HepG2 (cell line): ENCODE results near the gene YAP1. TPM values are rescaled to one million over a fixed set of nuclear protein-coding genes. Genes with fewer than 3 reads are reported as not detected.

Source experiments
- ATF3 ChIP-seq: sonication (generic); formaldehyde crosslinking; IDR thresholded peaks from 2 replicates; pipeline ENCODE4 v1.4.0; 2020; ENCODE audit warnings: missing genetic modification reagents
- EEA1 ChIP-seq: sonication (generic); formaldehyde crosslinking; IDR thresholded peaks from 2 replicates; pipeline ENCODE4 v1.5.1; 2020; ENCODE audit warnings: mild to moderate bottlenecking, missing genetic modification reagents, borderline replicate concordance
- GATAD2A ChIP-seq: IDR thresholded peaks from 2 replicates; pipeline ENCODE4 v1.6.1; 2016
- HMG20B ChIP-seq: conservative IDR thresholded peaks from 2 replicates; pipeline ENCODE4 v1.6.1; 2016; ENCODE audit warnings: missing genetic modification reagents, missing compliant biosample characterization
- MZF1 ChIP-seq: sonication (generic); formaldehyde crosslinking; IDR thresholded peaks from 2 replicates; pipeline ENCODE4 v1.8.1; 2023; ENCODE audit warnings: mild to moderate bottlenecking, missing genetic modification reagents, borderline replicate concordance
- RXRB ChIP-seq: IDR thresholded peaks from 2 replicates; pipeline ENCODE4 v1.6.1; 2016; ENCODE audit warnings: borderline replicate concordance, missing genetic modification reagents, missing compliant biosample characterization
- SAP130 ChIP-seq: IDR thresholded peaks from 2 replicates; pipeline ENCODE4 v1.6.1; 2016; ENCODE audit warnings: low read depth
- SRY ChIP-seq: sonication (generic); formaldehyde crosslinking; IDR thresholded peaks from 2 replicates; pipeline ENCODE4 v1.8.0; 2022; ENCODE audit warnings: mild to moderate bottlenecking, missing genetic modification reagents
- TBX2 ChIP-seq: sonication (generic); formaldehyde crosslinking; IDR thresholded peaks from 2 replicates; pipeline ENCODE4 v1.5.0; 2020; ENCODE audit warnings: missing genetic modification reagents, mild to moderate bottlenecking, borderline replicate concordance
- TBX3 ChIP-seq: fragments of 450-650 bp; IDR thresholded peaks from 2 replicates; pipeline ENCODE4 v1.6.1; 2017; ENCODE audit warnings: antibody characterized with exemption, mild to moderate bottlenecking, inconsistent platforms, borderline replicate concordance
- TCF7 ChIP-seq: sonication (generic); IDR thresholded peaks from 2 replicates; pipeline ENCODE4 v1.6.1; 2016; ENCODE audit warnings: antibody characterized with exemption, low read depth
- TFE3 ChIP-seq: IDR thresholded peaks from 2 replicates; pipeline ENCODE4 v1.6.1; 2016
- polyA plus RNA-seq, 8 experiments: library from polyadenylated mRNA; depleted of rRNA in 3 of 8; stranded (reverse) in 7 of 8; unstranded in 1 of 8; fragments of >200 nt; fragmentation: Illumina TruSeq in 4 of 8; extraction: Trizol in 4 of 8; gene quantifications; 2 replicates each; pipeline versions ENCODE4 v1.2.1 to v1.2.3, GENCODE V29; 2011 to 2016; ENCODE audit warnings: low read depth in 4 of 8, missing spikeins in 1 of 8, mixed read lengths in 1 of 8; ENCODE audit not compliant: insufficient read depth in 1 of 8
- total RNA-seq, 5 experiments: library from RNA; depleted of rRNA; stranded (reverse); fragments of >200 nt; fragmentation: Illumina TruSeq; extraction: Trizol; gene quantifications; 2 replicates each; pipeline ENCODE4 v1.2.3, GENCODE V29; 2016; ENCODE audit warnings: low read depth in 1 of 5
- TF ChIP-seq, protein P1 (sequence below): sonication (generic); formaldehyde crosslinking; IDR thresholded peaks from 2 replicates; pipeline ENCODE4 v1.5.1; 2020; ENCODE audit warnings: mild to moderate bottlenecking, missing genetic modification reagents, moderate library complexity
- TF ChIP-seq, protein P2 (sequence below): IDR thresholded peaks from 2 replicates; pipeline ENCODE4 v1.6.1; 2012; ENCODE audit warnings: low read depth, low read length, improper control_type of control experiment
- TF ChIP-seq, protein P3 (sequence below): IDR thresholded peaks from 2 replicates; pipeline ENCODE4 v1.6.1; 2016; ENCODE audit warnings: low read depth, missing genetic modification reagents, missing compliant biosample characterization

Gene YAP1
- total and polyA plus RNA-seq, 2 of the 13 experiments (the other 11 are each of a cell fraction or from before 2014, with no cell fraction given) = 59.5 to 91.0 TPM

DNA sequence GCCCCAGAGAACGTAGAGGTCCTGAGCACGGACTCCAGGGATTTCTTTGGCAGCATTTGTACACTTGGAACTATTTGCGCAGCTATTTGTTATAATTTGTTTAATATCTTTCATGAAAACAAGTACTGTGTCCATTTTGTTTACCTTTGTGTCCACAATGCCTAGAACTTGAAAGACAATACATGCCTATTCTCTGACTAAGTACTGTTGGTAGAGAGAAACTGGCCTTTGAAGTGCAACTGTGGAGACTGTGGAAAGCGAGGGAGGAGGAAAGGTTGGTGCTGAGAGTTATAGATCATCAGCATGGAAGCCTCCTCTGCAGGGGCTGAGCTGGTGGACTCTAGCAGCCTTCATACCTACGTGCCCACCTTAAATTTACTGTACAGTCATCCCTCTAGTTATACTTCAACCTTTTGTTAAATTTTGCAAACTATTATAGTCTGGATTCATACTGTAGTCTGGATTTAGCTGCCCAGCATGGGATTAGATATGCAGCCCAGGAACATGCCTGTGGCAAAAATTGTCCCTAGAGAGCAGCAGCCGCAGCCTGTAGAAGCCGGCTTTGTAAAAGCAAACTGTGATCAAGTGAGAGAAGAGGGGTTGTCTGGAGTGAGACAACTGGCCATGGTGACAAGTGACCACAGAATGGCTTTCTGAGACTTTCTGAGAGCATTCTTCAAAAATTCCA lies 24.2 kb upstream of the YAP1 start (continued):
- TF ChIP-seq, protein P1, sequence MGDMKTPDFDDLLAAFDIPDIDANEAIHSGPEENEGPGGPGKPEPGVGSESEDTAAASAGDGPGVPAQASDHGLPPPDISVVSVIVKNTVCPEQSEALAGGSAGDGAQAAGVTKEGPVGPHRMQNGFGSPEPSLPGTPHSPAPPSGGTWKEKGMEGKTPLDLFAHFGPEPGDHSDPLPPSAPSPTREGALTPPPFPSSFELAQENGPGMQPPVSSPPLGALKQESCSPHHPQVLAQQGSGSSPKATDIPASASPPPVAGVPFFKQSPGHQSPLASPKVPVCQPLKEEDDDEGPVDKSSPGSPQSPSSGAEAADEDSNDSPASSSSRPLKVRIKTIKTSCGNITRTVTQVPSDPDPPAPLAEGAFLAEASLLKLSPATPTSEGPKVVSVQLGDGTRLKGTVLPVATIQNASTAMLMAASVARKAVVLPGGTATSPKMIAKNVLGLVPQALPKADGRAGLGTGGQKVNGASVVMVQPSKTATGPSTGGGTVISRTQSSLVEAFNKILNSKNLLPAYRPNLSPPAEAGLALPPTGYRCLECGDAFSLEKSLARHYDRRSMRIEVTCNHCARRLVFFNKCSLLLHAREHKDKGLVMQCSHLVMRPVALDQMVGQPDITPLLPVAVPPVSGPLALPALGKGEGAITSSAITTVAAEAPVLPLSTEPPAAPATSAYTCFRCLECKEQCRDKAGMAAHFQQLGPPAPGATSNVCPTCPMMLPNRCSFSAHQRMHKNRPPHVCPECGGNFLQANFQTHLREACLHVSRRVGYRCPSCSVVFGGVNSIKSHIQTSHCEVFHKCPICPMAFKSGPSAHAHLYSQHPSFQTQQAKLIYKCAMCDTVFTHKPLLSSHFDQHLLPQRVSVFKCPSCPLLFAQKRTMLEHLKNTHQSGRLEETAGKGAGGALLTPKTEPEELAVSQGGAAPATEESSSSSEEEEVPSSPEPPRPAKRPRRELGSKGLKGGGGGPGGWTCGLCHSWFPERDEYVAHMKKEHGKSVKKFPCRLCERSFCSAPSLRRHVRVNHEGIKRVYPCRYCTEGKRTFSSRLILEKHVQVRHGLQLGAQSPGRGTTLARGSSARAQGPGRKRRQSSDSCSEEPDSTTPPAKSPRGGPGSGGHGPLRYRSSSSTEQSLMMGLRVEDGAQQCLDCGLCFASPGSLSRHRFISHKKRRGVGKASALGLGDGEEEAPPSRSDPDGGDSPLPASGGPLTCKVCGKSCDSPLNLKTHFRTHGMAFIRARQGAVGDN (CRISPR knock-in tag) = no peak
- TF ChIP-seq TFE3 (CRISPR knock-in tag) (no peak), MZF1 (CRISPR knock-in tag) (no peak), SRY (CRISPR knock-in tag) (no peak), RXRB (CRISPR knock-in tag) (peak; percentile 76), EEA1 (CRISPR knock-in tag) (no peak), TBX2 (CRISPR knock-in tag) (peak; percentile 27; the same call in 1 of the 2 replicates), ATF3 (CRISPR knock-in tag) (peak; percentile 59; the same call in 1 of the 2 replicates), TBX3 (peak; percentile 75; the same call in 1 of the 2 replicates), GATAD2A (CRISPR knock-in tag) (peak; percentile 72), TCF7 (peak; percentile 95), SAP130 (peak; percentile 72), HMG20B (no peak)
- TF ChIP-seq, protein P2, sequence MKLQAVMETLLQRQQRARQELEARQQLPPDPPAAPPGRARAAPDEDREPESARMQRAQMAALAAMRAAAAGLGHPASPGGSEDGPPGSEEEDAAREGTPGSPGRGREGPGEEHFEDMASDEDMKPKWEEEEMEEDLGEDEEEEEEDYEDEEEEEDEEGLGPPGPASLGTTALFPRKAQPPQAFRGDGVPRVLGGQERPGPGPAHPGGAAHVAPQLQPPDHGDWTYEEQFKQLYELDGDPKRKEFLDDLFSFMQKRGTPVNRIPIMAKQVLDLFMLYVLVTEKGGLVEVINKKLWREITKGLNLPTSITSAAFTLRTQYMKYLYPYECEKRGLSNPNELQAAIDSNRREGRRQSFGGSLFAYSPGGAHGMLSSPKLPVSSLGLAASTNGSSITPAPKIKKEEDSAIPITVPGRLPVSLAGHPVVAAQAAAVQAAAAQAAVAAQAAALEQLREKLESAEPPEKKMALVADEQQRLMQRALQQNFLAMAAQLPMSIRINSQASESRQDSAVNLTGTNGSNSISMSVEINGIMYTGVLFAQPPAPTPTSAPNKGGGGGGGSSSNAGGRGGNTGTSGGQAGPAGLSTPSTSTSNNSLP = peak; percentile 76
- TF ChIP-seq, protein P3, sequence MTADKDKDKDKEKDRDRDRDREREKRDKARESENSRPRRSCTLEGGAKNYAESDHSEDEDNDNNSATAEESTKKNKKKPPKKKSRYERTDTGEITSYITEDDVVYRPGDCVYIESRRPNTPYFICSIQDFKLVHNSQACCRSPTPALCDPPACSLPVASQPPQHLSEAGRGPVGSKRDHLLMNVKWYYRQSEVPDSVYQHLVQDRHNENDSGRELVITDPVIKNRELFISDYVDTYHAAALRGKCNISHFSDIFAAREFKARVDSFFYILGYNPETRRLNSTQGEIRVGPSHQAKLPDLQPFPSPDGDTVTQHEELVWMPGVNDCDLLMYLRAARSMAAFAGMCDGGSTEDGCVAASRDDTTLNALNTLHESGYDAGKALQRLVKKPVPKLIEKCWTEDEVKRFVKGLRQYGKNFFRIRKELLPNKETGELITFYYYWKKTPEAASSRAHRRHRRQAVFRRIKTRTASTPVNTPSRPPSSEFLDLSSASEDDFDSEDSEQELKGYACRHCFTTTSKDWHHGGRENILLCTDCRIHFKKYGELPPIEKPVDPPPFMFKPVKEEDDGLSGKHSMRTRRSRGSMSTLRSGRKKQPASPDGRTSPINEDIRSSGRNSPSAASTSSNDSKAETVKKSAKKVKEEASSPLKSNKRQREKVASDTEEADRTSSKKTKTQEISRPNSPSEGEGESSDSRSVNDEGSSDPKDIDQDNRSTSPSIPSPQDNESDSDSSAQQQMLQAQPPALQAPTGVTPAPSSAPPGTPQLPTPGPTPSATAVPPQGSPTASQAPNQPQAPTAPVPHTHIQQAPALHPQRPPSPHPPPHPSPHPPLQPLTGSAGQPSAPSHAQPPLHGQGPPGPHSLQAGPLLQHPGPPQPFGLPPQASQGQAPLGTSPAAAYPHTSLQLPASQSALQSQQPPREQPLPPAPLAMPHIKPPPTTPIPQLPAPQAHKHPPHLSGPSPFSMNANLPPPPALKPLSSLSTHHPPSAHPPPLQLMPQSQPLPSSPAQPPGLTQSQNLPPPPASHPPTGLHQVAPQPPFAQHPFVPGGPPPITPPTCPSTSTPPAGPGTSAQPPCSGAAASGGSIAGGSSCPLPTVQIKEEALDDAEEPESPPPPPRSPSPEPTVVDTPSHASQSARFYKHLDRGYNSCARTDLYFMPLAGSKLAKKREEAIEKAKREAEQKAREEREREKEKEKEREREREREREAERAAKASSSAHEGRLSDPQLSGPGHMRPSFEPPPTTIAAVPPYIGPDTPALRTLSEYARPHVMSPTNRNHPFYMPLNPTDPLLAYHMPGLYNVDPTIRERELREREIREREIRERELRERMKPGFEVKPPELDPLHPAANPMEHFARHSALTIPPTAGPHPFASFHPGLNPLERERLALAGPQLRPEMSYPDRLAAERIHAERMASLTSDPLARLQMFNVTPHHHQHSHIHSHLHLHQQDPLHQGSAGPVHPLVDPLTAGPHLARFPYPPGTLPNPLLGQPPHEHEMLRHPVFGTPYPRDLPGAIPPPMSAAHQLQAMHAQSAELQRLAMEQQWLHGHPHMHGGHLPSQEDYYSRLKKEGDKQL (CRISPR knock-in tag) = peak; percentile 71; the same call in 1 of the 2 replicates
